Activated CD8-positive, alpha-beta T cell treated with anti-CD3 and anti-CD28 coated beads, Interleukin-2, amount 10 ng/mL, durations not matched to agents 7 days and 5 days (primary cell): ENCODE measurements around the gene PNMA6A. TPM values are rescaled to one million over a fixed set of nuclear protein-coding genes. Genes with fewer than 3 reads are reported as not detected.
"Not testable (repeated sequence)": the region's sequence is repeated elsewhere in the genome, so short reads cannot be mapped to it uniquely, and the experiment has no call there.

Experiments used
- ATAC-seq: fragments of 150-1000 bp; cut with Tn5 transposase; one replicate; pipeline ENCODE4 v1.10.0; 2021; ENCODE audit warnings: moderate library complexity
- CTCF ChIA-PET: fragments of 350-600 bp; sonication (Branson Sonifier 250); formaldehyde crosslinking; loops from one replicate; lab custom pipeline; 2021; ENCODE audit warnings: antibody characterized with exemption; lab: Charles Lee
- POLR2A ChIA-PET: fragments of 350-600 bp; sonication (Branson Sonifier 250); formaldehyde crosslinking; loops from one replicate; lab custom pipeline; 2021; ENCODE audit warnings: antibody characterized with exemption; lab: Charles Lee
- DNase-seq: peaks from one replicate; pipeline ENCODE4 v3.0.0-alpha.2; 2020
- H3K27ac Mint-ChIP-seq: one replicate; pipeline ENCODE4 v1.8.0; 2021; ENCODE audit warnings: mild to moderate bottlenecking, mixed read lengths
- H3K27me3 Mint-ChIP-seq: one replicate; pipeline ENCODE4 v1.8.0; 2021; ENCODE audit warnings: low read depth, mixed read lengths
- H3K36me3 Mint-ChIP-seq: one replicate; pipeline ENCODE4 v1.8.0; 2021; ENCODE audit warnings: low read depth, mixed read lengths
- H3K4me1 Mint-ChIP-seq: one replicate; pipeline ENCODE4 v1.8.0; 2021; ENCODE audit warnings: low read depth, mixed read lengths
- H3K4me3 Mint-ChIP-seq: one replicate; pipeline ENCODE4 v1.8.0; 2021; ENCODE audit warnings: mild to moderate bottlenecking, mixed read lengths
- H3K9me3 Mint-ChIP-seq: one replicate; pipeline ENCODE4 v1.8.0; 2022; ENCODE audit warnings: mixed read lengths; ENCODE audit not compliant: insufficient read depth
- total RNA-seq, 2 experiments: library from RNA; stranded (reverse); gene quantifications; one replicate each; pipeline ENCODE4 v1.2.3, GENCODE V29; 2021

PNMA6A gene
- total RNA-seq, 2 experiments from 2014 or later: 0.10 to 0.24 TPM

DNA sequence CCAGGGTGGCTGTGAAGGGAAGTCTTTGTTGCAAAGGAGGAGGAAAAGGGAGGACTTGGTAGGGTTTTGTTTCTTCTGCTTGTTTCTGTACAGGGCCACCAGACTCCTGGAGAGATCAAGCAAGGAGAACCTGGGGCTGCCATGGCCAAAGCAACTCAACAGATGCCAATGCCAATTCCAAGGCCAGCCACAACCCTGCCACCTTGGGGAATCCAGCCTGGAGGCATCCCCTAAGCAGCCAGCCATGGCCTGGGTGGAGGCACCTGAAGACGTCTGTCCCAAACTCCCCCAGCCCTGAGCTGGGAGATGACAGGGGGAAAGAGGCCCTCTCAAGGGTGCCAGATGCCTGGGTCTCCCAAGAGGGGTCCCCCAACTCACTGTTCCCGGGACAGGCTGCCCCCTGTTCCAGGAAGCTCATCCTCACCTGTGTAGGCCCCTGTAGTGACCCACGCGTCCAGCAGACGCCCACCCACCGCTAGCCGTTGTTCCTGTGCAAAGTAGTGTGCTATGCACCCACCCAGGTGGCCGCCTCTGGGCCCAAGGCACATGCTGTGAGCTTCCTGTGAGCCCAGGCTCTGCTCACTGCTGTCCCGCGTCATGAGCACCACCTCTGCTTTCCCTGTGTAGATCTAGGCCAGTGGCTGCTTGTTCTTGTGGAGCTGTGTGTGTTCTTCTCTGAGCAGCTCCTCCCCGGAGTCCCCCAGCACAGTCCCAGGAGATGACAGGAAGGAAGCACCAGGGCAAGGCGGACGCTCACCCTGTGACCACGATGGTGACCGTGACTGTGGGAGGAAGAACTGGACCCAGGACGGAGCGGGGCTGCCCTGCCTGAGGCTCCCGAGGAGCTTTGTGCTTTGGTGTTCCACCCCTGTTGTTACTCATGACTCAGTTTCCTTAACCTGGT lies 12.8 kb upstream of the PNMA6A start:
- H3K4me1 Mint-ChIP-seq: no peaks in the 10 kb centered on the region
- ATAC-seq (no peak), DNase-seq (no peak)
- H3K9me3 Mint-ChIP-seq: no peaks in the 10 kb centered on the region
- no peaks in the 10 kb centered on the region for H3K36me3 Mint-ChIP-seq
- peaks cover 3% of the 10 kb centered on the region for H3K27me3 Mint-ChIP-seq
- ChIA-PET POLR2A (no interaction called here), CTCF (interaction anchor here (0.7 kb wide), 1 partner anchor 9 kb away, joined by 3 read pairs; no protein-coding TSS in a partner anchor)
- no peak overlapping the region for H3K27ac Mint-ChIP-seq
- H3K4me3 Mint-ChIP-seq: no peak overlapping the region

DNA sequence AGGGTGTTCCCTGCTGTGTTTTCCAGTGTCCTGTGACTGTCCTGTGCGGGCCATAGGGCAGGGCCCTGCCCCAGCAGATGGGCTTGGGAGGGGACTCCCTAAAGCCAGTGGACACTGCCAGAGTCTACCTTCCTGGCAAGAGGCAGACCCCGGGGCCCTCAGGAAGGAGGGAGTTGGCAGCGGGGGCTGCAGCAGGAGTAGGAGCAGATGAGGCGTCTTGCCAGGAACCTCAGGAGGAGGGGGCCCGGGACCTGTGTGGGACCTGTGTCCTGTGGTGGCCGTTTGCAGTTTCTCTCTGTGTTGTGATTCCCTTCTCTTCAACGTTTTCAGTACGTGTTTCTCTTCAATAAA lies 12.2 kb upstream of the PNMA6A start:
- H3K4me3 Mint-ChIP-seq: no peak overlapping the region
- H3K27me3 Mint-ChIP-seq: peaks cover 3% of the 10 kb centered on the region
- DNase-seq (no peak), ATAC-seq (no peak)
- no peaks in the 10 kb centered on the region for H3K4me1 Mint-ChIP-seq
- H3K36me3 Mint-ChIP-seq: no peaks in the 10 kb centered on the region
- H3K9me3 Mint-ChIP-seq: no peaks in the 10 kb centered on the region
- H3K27ac Mint-ChIP-seq: no peak overlapping the region
- ChIA-PET CTCF (interaction anchor here (0.7 kb wide), 1 partner anchor 9 kb away, joined by 3 read pairs; no protein-coding TSS in a partner anchor), POLR2A (no interaction called here)

DNA sequence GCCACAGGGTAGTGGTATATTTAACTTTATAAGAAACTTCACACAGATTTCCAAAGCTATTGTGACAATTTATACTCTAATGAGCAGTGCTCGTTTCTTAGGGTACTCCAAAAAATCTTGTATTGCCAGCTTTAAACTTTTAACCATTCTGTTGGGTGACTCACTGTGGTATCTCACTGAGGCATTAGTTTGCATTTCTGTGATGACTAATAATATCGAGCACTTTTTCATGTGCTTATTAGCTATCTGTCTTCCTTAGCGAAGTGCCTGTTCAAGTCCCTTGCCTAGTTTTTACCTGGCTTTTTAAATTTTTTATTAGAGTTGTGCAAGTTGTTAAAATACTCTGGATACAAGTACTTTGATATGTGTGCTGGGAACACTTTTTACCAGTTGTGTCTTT lies 10.5 kb upstream of the PNMA6A start:
- CTCF ChIA-PET: interaction anchor here (1.1 to 1.3 kb wide), 2 partner anchors 27 to 29 kb away, joined by 3 to 5 read pairs; no protein-coding TSS in a partner anchor
- no peaks in the 10 kb centered on the region for H3K4me1 Mint-ChIP-seq
- POLR2A ChIA-PET: no interaction called here
- H3K9me3 Mint-ChIP-seq: no peaks in the 10 kb centered on the region
- no peaks in the 10 kb centered on the region for H3K36me3 Mint-ChIP-seq
- no peak for DNase-seq
- H3K27ac Mint-ChIP-seq: no peak overlapping the region
- H3K27me3 Mint-ChIP-seq: peaks cover 3% of the 10 kb centered on the region
- no peak for ATAC-seq
- no peak overlapping the region for H3K4me3 Mint-ChIP-seq

DNA sequence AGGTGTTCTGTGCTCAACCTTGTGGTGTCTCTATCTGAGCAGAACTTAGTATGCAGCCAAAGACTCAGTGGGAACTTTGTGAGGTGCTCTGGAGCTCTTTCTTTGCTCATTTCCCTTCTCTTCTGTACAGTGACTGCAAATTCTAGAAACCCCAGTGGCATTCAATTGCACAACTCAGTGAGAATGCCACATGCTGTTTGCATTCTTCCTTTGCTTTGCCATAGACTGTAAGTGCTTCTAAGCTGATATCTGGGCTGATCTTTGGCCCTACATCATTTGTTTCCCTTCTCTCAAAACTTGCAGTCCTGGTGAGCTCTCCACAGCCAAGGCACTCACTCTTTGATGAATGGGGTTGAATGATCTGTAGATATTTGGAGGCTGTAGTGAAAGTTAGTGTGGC lies 8.9 kb upstream of the PNMA6A start:
- DNase-seq (no peak), ATAC-seq (no peak)
- ChIA-PET POLR2A (no interaction called here), CTCF (interaction anchor here (1.0 kb wide), 1 partner anchor 605 kb away, joined by 5 read pairs; no protein-coding TSS in a partner anchor)
- H3K4me3 Mint-ChIP-seq: no peak overlapping the region
- H3K27ac Mint-ChIP-seq: no peak overlapping the region
- H3K4me1 Mint-ChIP-seq: no peaks in the 10 kb centered on the region
- H3K9me3 Mint-ChIP-seq: no peaks in the 10 kb centered on the region
- peaks cover 3% of the 10 kb centered on the region for H3K27me3 Mint-ChIP-seq
- no peaks in the 10 kb centered on the region for H3K36me3 Mint-ChIP-seq

DNA sequence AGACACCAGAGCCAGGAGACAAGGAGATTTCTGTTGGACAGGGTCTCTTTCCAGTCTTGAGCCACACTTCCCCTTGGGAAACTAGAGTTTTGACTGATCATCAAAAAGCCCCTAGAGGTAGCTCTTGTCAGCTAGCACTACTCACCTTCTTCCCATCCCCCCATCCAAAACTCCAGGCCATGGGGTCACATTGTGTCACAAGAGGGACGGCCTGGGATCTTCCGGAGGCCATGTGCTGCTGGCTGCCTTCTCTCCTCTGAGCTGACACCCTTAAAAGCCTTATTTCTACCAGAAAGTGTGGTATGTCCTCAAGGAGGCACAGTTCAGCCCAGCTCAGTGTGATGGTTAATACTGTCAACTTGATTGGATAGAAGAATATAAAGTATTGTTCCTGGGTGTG lies 8.2 kb upstream of the PNMA6A start:
- Mint-ChIP-seq H3K27me3 (peaks cover 3% of the 10 kb centered on the region), H3K9me3 (no peaks in the 10 kb centered on the region), H3K4me3 (no peak overlapping the region), H3K4me1 (no peaks in the 10 kb centered on the region), H3K27ac (no peak overlapping the region), H3K36me3 (no peaks in the 10 kb centered on the region)
- no peak for ATAC-seq
- POLR2A ChIA-PET: no interaction called here
- CTCF ChIA-PET: interaction anchor here (1.0 kb wide), 1 partner anchor 604 kb away, joined by 5 read pairs; no protein-coding TSS in a partner anchor
- no peak for DNase-seq

DNA sequence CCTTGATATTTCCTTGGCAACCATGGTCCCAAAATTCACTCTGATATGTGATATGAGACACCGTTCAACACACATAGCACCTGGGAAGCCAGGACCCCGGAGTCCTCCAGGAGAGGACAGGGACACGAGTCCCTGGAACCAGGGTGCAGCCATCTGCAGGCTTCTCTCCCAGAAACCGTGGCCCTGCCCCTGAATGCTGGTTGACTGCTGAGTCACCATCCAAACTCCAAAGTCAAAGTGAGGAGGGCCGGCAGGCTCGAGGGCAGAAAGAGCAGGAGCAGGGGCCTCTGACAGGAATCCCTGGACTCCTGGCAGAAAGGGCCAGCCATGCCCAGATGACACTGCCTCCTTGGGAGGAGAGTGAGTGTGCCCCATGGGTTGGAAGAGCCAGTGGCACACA lies 6.9 kb upstream of the PNMA6A start:
- H3K4me1 Mint-ChIP-seq: no peaks in the 10 kb centered on the region
- POLR2A ChIA-PET: no interaction called here
- ATAC-seq: no peak

DNA sequence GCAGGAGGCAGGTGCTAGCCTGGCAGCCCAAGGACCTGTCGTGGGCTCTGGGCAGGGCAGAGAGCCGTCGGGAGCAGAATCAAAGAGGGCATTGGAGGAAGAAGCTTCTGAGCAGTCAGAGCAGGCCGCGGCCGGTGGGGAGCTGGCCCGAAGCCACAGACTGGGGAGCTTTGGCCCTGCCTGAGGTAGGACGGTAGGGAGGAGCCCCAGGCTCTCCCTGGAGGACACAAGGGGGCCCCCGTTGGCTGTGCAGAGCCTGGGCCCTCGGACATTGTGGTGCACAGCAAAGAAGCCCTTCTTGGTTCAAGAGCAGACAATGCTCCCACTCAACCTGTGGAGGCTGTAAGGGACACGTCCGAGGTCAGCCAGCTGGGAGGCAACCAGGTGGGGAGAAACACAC lies 5.9 kb upstream of the PNMA6A start:
- DNase-seq, H3K27ac Mint-ChIP-seq, H3K4me1 Mint-ChIP-seq, CTCF ChIA-PET, H3K36me3 Mint-ChIP-seq, H3K9me3 Mint-ChIP-seq, H3K27me3 Mint-ChIP-seq, POLR2A ChIA-PET, H3K4me3 Mint-ChIP-seq, ATAC-seq: not testable (repeated sequence)

More for the DNA sequence above, 6.9 kb upstream of the PNMA6A start:
- Mint-ChIP-seq H3K36me3 (no peaks in the 10 kb centered on the region), H3K27ac (no peak overlapping the region), H3K4me3 (no peak overlapping the region), H3K9me3 (no peaks in the 10 kb centered on the region), H3K27me3 (peaks cover 3% of the 10 kb centered on the region)
- CTCF ChIA-PET: no interaction called here
- no peak for DNase-seq

DNA sequence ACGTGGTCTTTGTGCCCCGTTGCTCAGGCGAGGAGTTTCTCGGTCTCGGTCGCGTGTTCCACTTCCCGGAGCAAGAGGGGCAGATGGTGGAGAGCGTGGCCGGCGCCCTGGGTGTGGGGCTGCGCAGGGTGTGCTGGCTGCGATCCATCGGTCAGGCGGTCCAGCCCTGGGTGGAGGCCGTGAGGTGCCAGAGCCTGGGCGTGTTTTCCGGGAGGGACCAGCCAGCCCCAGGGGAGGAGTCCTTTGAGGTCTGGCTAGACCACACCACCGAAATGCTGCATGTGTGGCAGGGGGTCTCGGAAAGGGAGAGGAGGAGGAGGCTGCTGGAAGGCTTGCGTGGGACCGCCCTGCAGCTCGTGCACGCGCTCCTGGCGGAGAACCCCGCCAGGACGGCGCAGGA lies 1.1 kb downstream of the PNMA6A start:
- H3K36me3 Mint-ChIP-seq, H3K27ac Mint-ChIP-seq, ATAC-seq, H3K4me1 Mint-ChIP-seq, POLR2A ChIA-PET, CTCF ChIA-PET, H3K4me3 Mint-ChIP-seq, DNase-seq, H3K9me3 Mint-ChIP-seq, H3K27me3 Mint-ChIP-seq: not testable (repeated sequence)

DNA sequence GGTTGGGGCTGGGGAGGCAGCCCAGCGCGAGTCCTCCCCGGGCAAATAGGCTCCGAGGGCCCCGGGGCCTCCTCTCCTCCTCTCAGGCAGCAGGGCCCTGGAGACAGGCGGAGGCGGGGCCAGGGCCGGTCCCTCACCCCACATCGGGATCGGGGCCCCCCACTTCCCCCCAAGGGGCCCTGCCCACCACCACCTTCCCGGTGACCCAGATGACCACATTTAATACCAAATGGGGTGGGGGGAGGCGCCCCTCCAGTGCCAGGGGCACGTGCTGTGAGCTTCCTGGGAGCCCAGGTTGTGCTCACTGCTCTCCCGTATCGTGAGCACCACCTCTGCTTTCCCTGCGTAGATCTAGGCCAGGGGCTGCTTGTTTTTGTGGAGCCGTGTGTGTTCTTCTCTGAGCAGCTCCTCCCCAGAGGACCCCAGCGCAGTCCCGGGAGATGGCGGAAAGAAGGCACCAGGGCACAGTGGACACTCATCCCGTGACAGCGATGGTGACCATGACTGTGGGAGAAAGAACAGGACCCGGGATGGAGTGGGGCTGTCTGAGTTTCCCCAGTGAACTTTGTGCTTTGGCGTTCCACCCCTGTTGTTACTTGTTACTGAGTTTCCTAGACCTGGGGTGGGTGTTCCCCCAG lies 2.1 kb downstream of the PNMA6A start:
- no peak overlapping the region for H3K27ac Mint-ChIP-seq
- no peaks in the 10 kb centered on the region for H3K4me1 Mint-ChIP-seq
- no peaks in the 10 kb centered on the region for H3K36me3 Mint-ChIP-seq
- no peak overlapping the region for H3K4me3 Mint-ChIP-seq
- ChIA-PET CTCF (no interaction called here), POLR2A (no interaction called here)
- no peaks in the 10 kb centered on the region for H3K27me3 Mint-ChIP-seq
- ATAC-seq (no peak), DNase-seq (no peak)
- H3K9me3 Mint-ChIP-seq: no peaks in the 10 kb centered on the region

DNA sequence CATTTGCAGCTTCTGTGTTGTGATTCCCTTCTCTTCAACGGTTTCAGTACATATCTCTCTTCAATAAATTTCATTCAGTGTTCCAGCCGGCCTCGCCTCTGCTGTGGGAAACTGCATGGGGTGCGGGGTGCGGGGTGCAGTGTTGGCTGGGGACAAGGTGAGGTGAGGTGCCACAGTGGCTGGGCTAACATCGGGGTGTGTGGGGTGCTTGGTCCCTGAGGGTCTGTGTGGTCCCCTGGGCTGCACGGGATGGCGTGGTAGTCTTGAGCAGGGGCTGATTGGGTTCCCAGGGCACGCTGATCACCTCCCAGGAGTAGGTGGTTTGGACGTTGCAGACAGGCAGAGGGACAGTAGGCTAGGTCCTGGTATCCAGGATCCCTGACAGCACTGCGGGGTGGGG lies 2.7 kb downstream of the PNMA6A start:
- H3K27me3 Mint-ChIP-seq: no peaks in the 10 kb centered on the region
- H3K9me3 Mint-ChIP-seq: no peaks in the 10 kb centered on the region
- H3K36me3 Mint-ChIP-seq: no peaks in the 10 kb centered on the region
- ATAC-seq: no peak
- H3K4me1 Mint-ChIP-seq: no peaks in the 10 kb centered on the region
- H3K27ac Mint-ChIP-seq: no peak overlapping the region
- no peak for DNase-seq
- POLR2A ChIA-PET: no interaction called here
- CTCF ChIA-PET: no interaction called here
- no peak overlapping the region for H3K4me3 Mint-ChIP-seq

DNA sequence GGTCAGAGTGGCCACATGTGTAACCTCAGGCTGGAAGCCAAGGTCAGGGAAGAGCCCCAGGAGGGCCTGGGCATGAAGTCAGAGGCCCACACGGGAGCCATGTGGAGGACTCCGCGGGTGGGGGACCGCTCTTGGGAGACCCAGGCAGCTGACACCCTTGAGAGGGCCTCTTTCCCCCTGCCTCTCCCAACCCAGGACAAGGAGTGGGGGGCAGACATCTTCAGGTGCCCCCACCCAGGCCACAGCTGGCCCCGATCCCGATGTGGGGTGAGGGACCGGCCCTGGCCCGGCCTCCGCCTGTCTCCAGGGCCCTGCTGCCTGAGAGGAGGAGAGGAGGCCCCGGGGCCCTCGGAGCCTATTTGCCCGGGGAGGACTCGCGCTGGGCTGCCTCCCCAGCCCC lies 3.1 kb downstream of the PNMA6A start:
- CTCF ChIA-PET: no interaction called here
- ATAC-seq (no peak), DNase-seq (no peak)
- Mint-ChIP-seq H3K9me3 (no peaks in the 10 kb centered on the region), H3K4me1 (no peaks in the 10 kb centered on the region), H3K27ac (no peak overlapping the region), H3K27me3 (no peaks in the 10 kb centered on the region), H3K36me3 (no peaks in the 10 kb centered on the region), H3K4me3 (no peak overlapping the region)
- POLR2A ChIA-PET: no interaction called here

DNA sequence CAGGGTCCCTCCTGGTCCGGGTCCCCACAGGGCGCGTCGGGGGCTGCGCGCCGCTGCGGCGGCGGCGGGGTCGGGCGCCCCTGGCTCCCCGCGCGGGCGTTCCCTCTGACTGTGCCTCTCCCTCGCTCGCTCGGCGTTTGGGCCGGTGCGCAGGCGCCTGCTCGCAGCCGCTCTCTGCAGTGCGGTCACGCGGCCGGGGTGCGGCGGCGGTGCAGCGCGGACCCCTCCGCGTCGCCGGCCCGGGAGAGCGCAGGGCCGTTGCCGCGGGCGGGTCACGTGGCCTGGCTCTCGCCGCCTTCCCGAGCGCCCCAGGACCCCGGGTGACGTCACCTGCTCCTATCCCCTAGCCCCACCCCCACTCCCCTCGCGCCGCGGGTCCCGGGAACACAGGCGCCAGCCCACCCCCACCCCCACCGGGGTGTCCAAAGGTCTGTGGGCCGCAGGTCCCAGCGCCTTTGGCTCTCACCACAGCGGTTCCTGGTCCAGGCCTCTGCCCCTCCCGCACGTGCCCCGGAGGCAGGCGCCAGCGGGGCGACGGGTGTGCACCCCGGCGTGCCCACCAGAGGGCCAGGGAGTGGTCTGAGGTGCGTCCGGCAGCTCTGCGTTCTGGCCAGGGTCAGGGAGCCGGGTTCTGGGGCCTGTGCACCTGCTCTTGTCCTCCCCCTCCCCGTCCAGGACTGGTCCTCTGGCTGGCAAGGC lies 5.3 kb downstream of the PNMA6A start:
- peak; percentile 81 for ATAC-seq
- DNase-seq, H3K36me3 Mint-ChIP-seq, POLR2A ChIA-PET, H3K4me3 Mint-ChIP-seq, H3K9me3 Mint-ChIP-seq, CTCF ChIA-PET, H3K27ac Mint-ChIP-seq, H3K27me3 Mint-ChIP-seq, H3K4me1 Mint-ChIP-seq: not testable (repeated sequence)
